Measurements from ENCODE around the gene IQGAP3.

GRCh38 chr1:156553860-156554485 is 18.4 kb downstream of the IQGAP3 start:
- TF ChIP-seq CTCF (IDR thresholded peaks at IDR 0.05), result no peak
- TF ChIP-seq POLR2A (IDR thresholded peaks at IDR 0.05), result no peak
- TF ChIP-seq EP300 (IDR thresholded peaks at IDR 0.05), result no peak
